ENCODE results near the gene NPAS3. TPM values are rescaled to one million over a fixed set of nuclear protein-coding genes. Genes with fewer than 3 reads are reported as not detected.

Gene NPAS3
- total RNA-seq, 1 donor from 2014 or later: 2.4 TPM

DNA sequence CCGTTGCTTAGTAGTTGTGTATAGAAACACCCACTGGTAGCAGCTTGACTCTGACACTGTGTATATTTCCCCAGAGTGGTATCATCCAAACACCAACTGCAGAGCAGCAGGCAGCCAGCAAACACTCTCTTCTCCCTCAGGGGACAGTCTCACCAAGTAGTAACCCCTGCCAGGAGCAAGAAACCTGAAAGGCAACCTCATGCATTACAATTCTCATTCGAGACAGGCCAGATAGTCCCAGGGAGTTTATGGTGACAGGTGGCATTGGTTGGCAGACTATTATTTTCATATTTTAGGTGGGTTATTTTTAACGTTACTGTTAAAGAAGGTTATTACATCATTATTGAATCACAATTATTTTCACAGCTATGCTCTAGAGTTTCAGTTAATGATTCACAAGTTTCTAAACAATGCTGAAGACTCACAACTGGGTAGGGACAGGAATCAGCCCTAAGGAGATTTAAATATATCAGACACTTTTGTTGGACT is 789.4 kb downstream of the NPAS3 start:
- no peak overlapping the region for H3K4me3 Mint-ChIP-seq (ENCODE audit: unreplicated experiment)

DNA sequence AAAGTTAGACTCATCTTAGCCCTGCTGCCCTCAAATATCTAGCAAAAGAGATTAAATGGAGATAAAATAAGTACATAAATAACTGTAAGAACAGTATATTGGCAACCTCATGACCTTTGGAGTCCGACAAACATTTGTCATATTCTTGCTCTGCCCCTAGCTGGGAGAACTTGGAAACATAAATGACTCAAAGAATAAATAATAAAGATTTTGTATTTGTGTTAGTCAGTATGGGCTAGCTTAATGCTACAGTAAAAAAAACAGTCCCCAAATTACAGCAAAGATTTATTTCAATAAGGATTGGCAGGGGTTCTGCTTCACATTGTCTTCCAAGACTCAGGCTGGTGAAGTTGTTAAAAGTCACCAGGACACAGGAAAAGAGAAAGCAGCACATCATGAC is 791.5 kb downstream of the NPAS3 start:
- Mint-ChIP-seq H3K4me1 (ENCODE audit: unreplicated experiment) (peaks cover 33% of the 10 kb centered on the region), H3K9me3 (ENCODE audit: unreplicated experiment) (no peaks in the 10 kb centered on the region), H3K27ac (ENCODE audit: unreplicated experiment) (no peak overlapping the region), H3K4me3 (ENCODE audit: unreplicated experiment) (no peak overlapping the region), H3K36me3 (ENCODE audit: unreplicated experiment) (no peaks in the 10 kb centered on the region), H3K27me3 (ENCODE audit: unreplicated experiment) (no peaks in the 10 kb centered on the region)
- DNase-seq (ENCODE audit: extremely low spot score, unreplicated experiment): no peak
- TF ChIP-seq, protein P1, sequence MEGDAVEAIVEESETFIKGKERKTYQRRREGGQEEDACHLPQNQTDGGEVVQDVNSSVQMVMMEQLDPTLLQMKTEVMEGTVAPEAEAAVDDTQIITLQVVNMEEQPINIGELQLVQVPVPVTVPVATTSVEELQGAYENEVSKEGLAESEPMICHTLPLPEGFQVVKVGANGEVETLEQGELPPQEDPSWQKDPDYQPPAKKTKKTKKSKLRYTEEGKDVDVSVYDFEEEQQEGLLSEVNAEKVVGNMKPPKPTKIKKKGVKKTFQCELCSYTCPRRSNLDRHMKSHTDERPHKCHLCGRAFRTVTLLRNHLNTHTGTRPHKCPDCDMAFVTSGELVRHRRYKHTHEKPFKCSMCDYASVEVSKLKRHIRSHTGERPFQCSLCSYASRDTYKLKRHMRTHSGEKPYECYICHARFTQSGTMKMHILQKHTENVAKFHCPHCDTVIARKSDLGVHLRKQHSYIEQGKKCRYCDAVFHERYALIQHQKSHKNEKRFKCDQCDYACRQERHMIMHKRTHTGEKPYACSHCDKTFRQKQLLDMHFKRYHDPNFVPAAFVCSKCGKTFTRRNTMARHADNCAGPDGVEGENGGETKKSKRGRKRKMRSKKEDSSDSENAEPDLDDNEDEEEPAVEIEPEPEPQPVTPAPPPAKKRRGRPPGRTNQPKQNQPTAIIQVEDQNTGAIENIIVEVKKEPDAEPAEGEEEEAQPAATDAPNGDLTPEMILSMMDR (IDR thresholded peaks at IDR 0.05): no peak

More for the DNA sequence above, 789.4 kb downstream of the NPAS3 start:
- no peaks in the 10 kb centered on the region for H3K27me3 Mint-ChIP-seq (ENCODE audit: unreplicated experiment)
- no peaks in the 10 kb centered on the region for H3K9me3 Mint-ChIP-seq (ENCODE audit: unreplicated experiment)
- TF ChIP-seq, protein P1 (IDR thresholded peaks at IDR 0.05): no peak
- peaks cover 22% of the 10 kb centered on the region for H3K4me1 Mint-ChIP-seq (ENCODE audit: unreplicated experiment)
- H3K27ac Mint-ChIP-seq (ENCODE audit: unreplicated experiment): no peak overlapping the region
- H3K36me3 Mint-ChIP-seq (ENCODE audit: unreplicated experiment): no peaks in the 10 kb centered on the region
- DNase-seq (ENCODE audit: extremely low spot score, unreplicated experiment): no peak

DNA sequence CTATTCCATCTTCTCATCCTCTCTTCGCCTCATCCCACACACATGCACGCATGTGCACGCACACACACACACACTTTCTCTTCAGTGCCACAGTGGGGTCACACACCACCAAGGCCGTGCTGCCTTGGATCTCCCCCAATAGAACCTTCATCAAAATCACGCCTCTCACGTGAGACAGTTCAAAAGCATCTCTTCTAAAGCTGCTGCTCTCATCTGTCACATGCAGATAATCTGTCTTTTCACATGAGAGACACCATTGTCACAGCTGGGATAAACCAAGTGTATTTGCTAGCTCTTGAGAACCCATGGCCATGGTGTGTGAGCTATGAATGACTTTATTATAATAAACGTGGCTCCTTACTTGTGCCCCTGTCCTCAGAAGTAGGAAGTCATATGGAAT is 793.5 kb downstream of the NPAS3 start:
- H3K9me3 Mint-ChIP-seq (ENCODE audit: unreplicated experiment): no peaks in the 10 kb centered on the region
- H3K27me3 Mint-ChIP-seq (ENCODE audit: unreplicated experiment): no peaks in the 10 kb centered on the region
- no peak for DNase-seq (ENCODE audit: extremely low spot score, unreplicated experiment)
- H3K4me3 Mint-ChIP-seq (ENCODE audit: unreplicated experiment): no peak overlapping the region
- no peaks in the 10 kb centered on the region for H3K36me3 Mint-ChIP-seq (ENCODE audit: unreplicated experiment)
- peaks cover 44% of the 10 kb centered on the region for H3K4me1 Mint-ChIP-seq (ENCODE audit: unreplicated experiment)
- H3K27ac Mint-ChIP-seq (ENCODE audit: unreplicated experiment): no peak overlapping the region
- TF ChIP-seq, protein P1 (IDR thresholded peaks at IDR 0.05): no peak

DNA sequence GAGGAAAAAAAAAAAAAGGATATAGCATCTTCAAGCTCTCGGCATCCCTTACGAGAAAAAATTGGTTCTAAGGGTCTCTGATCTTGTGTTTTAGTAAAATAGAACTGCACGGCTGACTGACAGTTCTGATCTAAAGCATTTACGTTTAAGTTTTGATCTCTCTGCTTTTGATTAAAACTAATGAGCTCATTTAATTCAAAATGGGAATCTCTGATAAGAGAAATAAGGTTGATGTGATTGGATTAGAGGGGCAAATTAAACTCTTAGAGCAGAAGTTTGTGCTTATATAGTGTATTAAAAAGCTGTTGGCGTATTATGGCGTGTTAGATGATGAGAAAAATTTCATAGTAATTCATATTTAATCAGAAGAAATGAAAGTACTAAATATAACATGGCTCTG is 794.6 kb downstream of the NPAS3 start:
- Mint-ChIP-seq H3K4me1 (ENCODE audit: unreplicated experiment) (peaks cover 43% of the 10 kb centered on the region), H3K27me3 (ENCODE audit: unreplicated experiment) (no peaks in the 10 kb centered on the region), H3K27ac (ENCODE audit: unreplicated experiment) (no peak overlapping the region), H3K36me3 (ENCODE audit: unreplicated experiment) (no peaks in the 10 kb centered on the region), H3K9me3 (ENCODE audit: unreplicated experiment) (peaks cover 3% of the 10 kb centered on the region), H3K4me3 (ENCODE audit: unreplicated experiment) (no peak overlapping the region)
- TF ChIP-seq, protein P1 (IDR thresholded peaks at IDR 0.05): no peak
- DNase-seq (ENCODE audit: extremely low spot score, unreplicated experiment): no peak

DNA sequence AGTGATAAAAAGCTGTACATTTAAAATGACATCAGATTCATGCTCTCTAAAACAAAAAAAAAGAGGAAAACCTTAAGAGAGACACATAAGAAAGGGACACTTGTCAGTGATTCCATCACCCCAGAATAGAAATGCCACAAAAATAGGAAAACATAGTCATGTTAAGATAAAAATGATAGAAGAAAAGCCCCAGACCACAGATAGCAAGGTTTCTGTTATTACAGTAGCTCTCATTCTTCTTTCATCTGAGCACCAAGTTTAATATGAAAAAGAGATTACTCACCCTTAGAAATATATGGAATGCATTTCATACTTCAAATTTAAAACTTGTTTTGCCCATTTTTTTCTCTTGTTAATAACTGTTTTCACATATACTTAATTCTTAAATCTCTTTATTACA is 795.0 kb downstream of the NPAS3 start:
- no peak for DNase-seq (ENCODE audit: extremely low spot score, unreplicated experiment)
- TF ChIP-seq, protein P1 (IDR thresholded peaks at IDR 0.05): no peak
- H3K4me1 Mint-ChIP-seq (ENCODE audit: unreplicated experiment): peaks cover 43% of the 10 kb centered on the region
- H3K9me3 Mint-ChIP-seq (ENCODE audit: unreplicated experiment): peaks cover 3% of the 10 kb centered on the region
- H3K36me3 Mint-ChIP-seq (ENCODE audit: unreplicated experiment): no peaks in the 10 kb centered on the region
- no peak overlapping the region for H3K27ac Mint-ChIP-seq (ENCODE audit: unreplicated experiment)
- no peaks in the 10 kb centered on the region for H3K27me3 Mint-ChIP-seq (ENCODE audit: unreplicated experiment)
- H3K4me3 Mint-ChIP-seq (ENCODE audit: unreplicated experiment): no peak overlapping the region
